ENCODE data around the gene XBP1.
"Not testable (repeated sequence)": the region's sequence is repeated elsewhere in the genome, so short reads cannot be mapped to it uniquely, and the experiment has no call there.

Gene XBP1

DNA sequence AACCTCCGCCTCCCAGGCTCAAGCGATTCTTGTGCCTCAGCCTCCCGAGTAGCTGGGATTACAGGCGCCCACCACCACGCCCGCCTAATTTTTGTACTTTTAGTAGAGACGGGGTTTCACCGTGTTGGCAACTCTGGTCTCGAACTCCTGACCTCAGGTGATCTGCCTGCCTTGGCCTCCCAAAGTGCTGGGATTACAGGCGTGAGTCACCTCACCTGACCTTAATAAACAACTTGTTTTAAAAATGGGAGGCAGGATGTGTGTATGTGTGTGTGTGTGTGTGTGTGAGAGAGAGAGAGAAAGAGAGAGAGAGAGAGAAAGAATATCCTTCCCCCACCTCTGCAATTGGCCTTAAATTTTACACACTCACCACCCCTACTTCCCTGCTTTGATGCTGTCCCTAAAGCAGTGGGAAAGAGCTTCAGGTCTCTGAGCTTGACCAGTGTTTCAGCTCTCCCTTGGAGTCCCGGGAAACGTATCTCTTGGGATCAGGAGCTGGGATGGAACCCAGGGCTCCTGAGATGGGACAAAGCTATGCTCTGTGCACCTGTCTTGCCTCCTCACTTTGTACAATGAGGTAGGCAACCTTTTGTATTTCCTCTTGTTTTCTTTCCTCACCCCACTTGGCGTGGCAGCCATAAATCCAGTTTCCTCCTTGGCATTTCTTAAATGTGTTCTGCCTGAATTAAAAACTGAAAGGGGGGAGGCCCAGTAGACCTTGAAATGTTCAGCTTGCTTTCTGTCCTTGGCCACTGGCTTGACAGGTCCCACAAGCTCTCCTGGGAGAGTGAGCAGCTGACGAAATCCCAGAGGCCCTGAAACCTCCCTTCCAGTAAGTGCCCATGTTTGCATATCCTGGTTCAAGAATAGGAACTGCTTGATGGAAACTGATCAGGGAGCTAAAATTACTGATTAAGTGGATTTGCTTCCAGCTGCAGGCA, 17.8 kb upstream of the XBP1 start:
- Histone ChIP-seq H3K4me3 (ENCODE audit: extremely low read depth, insufficient read depth, low read length, poor library complexity, severe bottlenecking) (no peak overlapping the region), H3K4me1 (ENCODE audit: control insufficient read depth, insufficient read depth, low read length, poor library complexity, severe bottlenecking) (no peaks in the 10 kb centered on the region), H3K36me3 (ENCODE audit: control insufficient read depth, insufficient read depth, low read length) (no peaks in the 10 kb centered on the region), H3K9me3 (ENCODE audit: control insufficient read depth, low read length) (no peaks in the 10 kb centered on the region), H3K27ac (ENCODE audit: low read depth, low read length, severe bottlenecking) (no peak overlapping the region)
- WGBS, 2 experiments (ENCODE audit: insufficient coverage in 2 of 2): 92 to 93% methylated on average over 12 to 13 of the region's 14 CpGs

DNA sequence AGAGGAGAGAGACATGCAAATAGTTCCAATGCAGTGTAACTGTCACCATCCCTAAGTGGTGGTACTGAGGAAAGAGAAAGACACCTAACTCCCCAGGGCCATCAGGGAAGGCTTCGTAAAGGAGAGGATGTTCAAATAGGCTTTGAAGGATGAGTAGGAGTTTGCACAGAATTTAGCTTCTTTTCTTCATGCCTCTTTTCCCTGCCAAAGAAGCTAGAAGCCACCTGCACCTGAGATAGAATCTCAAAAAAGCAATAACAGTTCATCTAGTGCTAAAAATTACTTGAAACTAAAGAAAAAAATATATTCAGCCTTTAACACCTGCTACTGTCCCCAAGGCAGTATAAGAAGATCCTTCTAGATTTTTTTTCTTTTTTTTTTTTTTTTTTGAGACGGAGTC, 16.7 kb upstream of the XBP1 start:
- WGBS, 2 experiments (ENCODE audit: insufficient coverage in 2 of 2): no CpG with 5 or more reads among the region's 2 CpGs
- Histone ChIP-seq H3K9me3 (ENCODE audit: control insufficient read depth, low read length) (no peaks in the 10 kb centered on the region), H3K4me3 (ENCODE audit: extremely low read depth, insufficient read depth, low read length, poor library complexity, severe bottlenecking) (no peak overlapping the region), H3K27ac (ENCODE audit: low read depth, low read length, severe bottlenecking) (no peak overlapping the region), H3K36me3 (ENCODE audit: control insufficient read depth, insufficient read depth, low read length) (no peaks in the 10 kb centered on the region), H3K4me1 (ENCODE audit: control insufficient read depth, insufficient read depth, low read length, poor library complexity, severe bottlenecking) (no peaks in the 10 kb centered on the region)

DNA sequence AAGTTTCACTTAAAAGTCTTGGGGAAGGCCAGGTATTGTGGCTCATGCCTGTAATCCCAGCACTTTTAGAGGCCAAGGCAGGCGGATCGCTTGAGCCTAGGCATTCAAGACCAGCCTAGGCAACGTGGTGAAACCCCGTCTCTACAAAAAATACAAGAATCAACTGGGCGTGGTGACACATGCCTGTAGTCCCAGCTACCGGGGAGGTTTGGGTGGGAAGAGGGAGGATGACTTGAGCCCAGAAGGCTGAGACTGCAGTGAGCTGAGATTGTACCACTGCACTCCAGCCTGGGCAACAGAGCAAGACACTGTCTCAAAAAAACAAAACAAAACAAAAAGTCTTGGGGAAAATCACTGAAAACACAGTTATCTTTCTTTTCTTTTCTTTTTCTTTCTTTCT, 15.4 kb upstream of the XBP1 start:
- 96% methylated on average over 4 of the region's 6 CpGs for WGBS, 2 experiments (ENCODE audit: insufficient coverage in 2 of 2)
- Histone ChIP-seq H3K27ac (ENCODE audit: low read depth, low read length, severe bottlenecking) (no peak overlapping the region), H3K9me3 (ENCODE audit: control insufficient read depth, low read length) (no peaks in the 10 kb centered on the region)

DNA sequence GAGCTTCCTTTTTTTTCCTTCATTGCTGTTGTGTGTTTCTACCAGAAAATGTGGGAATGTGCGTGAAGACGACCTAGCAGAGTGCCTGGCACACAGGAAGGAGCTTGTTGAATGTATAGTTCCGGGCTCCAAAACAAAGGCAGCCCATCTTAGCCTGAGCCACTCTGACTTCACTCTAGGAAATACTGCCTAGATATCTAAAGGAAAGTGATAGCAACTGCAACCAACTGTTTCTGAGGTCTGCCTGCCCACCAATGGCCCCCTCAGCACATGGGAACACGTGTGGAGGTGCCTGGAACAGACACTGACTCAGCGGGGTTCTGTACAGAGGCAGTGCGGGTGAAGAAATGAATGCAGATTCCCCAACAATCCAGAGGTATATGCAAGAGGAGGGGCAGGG, 14.7 kb upstream of the XBP1 start:
- Histone ChIP-seq H3K4me3 (ENCODE audit: extremely low read depth, insufficient read depth, low read length, poor library complexity, severe bottlenecking) (no peak overlapping the region), H3K36me3 (ENCODE audit: control insufficient read depth, insufficient read depth, low read length) (no peaks in the 10 kb centered on the region), H3K9me3 (ENCODE audit: control insufficient read depth, low read length) (no peaks in the 10 kb centered on the region), H3K4me1 (ENCODE audit: control insufficient read depth, insufficient read depth, low read length, poor library complexity, severe bottlenecking) (no peaks in the 10 kb centered on the region), H3K27ac (ENCODE audit: low read depth, low read length, severe bottlenecking) (no peak overlapping the region)
- WGBS, 2 experiments (ENCODE audit: insufficient coverage in 2 of 2): 80 to 81% methylated on average over 1 to 6 of the region's 6 CpGs

More for the DNA sequence above, 15.4 kb upstream of the XBP1 start:
- Histone ChIP-seq H3K4me3 (ENCODE audit: extremely low read depth, insufficient read depth, low read length, poor library complexity, severe bottlenecking) (no peak overlapping the region), H3K4me1 (ENCODE audit: control insufficient read depth, insufficient read depth, low read length, poor library complexity, severe bottlenecking) (no peaks in the 10 kb centered on the region), H3K36me3 (ENCODE audit: control insufficient read depth, insufficient read depth, low read length) (no peaks in the 10 kb centered on the region)

DNA sequence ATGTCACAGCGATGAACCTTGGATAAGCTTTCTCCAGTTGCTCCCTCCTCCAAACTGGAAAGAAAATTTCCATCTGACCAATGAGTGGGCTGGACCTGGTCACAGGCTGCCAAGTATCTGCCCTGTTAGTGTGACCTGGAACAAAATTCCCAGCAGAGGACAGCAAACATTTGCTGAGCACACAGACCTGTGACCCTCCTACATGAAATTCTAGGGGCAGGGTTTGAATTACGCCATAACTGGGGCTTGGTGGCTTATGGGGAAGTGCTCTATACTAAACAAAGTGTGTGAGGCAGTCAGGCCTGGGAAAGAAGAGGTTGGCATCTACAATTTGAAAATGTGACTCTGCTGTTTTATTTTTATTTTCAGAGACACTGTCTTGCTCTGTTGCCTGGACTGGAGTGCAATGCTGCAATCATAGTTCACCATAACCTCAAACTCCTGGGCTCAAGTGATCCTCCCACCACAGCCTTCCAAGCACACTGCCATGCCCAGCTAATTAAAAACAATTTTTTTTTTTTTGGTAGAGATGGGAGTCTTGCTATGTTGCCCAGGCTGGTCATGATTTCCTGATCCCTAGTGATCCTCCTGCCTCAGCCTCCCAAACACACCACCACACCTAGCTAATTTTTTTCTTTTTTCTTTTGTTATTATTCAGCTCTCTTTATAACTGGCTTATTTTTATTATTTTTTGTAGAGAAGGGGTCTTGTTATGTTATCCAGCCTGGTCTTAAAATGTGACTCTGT, 13.6 kb upstream of the XBP1 start:
- Histone ChIP-seq H3K9me3 (ENCODE audit: control insufficient read depth, low read length) (no peaks in the 10 kb centered on the region), H3K4me1 (ENCODE audit: control insufficient read depth, insufficient read depth, low read length, poor library complexity, severe bottlenecking) (no peaks in the 10 kb centered on the region), H3K36me3 (ENCODE audit: control insufficient read depth, insufficient read depth, low read length) (no peaks in the 10 kb centered on the region), H3K27ac (ENCODE audit: low read depth, low read length, severe bottlenecking) (no peak overlapping the region), H3K4me3 (ENCODE audit: extremely low read depth, insufficient read depth, low read length, poor library complexity, severe bottlenecking) (no peak overlapping the region)
- 96 to 100% methylated on average over 1 to 2 of the region's 2 CpGs for WGBS, 2 experiments (ENCODE audit: insufficient coverage in 2 of 2)

DNA sequence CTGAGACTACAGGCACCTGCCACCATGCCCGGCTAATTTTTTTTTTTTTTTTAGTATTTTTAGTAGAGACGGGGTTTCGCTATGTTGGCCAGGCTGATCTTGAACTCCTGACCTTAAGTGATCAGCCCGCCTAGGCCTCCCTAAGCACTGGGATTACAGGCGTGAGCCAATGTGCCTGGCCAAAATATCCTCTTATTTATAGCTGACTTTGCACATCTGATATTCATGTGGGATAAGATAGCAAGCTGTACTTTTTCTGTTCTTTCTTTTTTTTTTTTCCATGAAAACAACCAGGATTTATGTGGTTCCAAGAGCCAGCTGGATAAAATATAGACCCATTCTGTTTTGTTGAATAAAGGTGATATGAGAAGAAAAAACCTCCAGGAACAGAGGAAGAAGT, 12.1 kb upstream of the XBP1 start:
- Histone ChIP-seq H3K4me3 (ENCODE audit: extremely low read depth, insufficient read depth, low read length, poor library complexity, severe bottlenecking) (no peak overlapping the region), H3K36me3 (ENCODE audit: control insufficient read depth, insufficient read depth, low read length) (no peaks in the 10 kb centered on the region), H3K4me1 (ENCODE audit: control insufficient read depth, insufficient read depth, low read length, poor library complexity, severe bottlenecking) (no peaks in the 10 kb centered on the region), H3K27ac (ENCODE audit: low read depth, low read length, severe bottlenecking) (no peak overlapping the region), H3K9me3 (ENCODE audit: control insufficient read depth, low read length) (no peaks in the 10 kb centered on the region)
- WGBS, 2 experiments (ENCODE audit: insufficient coverage in 2 of 2): 87 to 100% methylated on average over 2 to 3 of the region's 5 CpGs

DNA sequence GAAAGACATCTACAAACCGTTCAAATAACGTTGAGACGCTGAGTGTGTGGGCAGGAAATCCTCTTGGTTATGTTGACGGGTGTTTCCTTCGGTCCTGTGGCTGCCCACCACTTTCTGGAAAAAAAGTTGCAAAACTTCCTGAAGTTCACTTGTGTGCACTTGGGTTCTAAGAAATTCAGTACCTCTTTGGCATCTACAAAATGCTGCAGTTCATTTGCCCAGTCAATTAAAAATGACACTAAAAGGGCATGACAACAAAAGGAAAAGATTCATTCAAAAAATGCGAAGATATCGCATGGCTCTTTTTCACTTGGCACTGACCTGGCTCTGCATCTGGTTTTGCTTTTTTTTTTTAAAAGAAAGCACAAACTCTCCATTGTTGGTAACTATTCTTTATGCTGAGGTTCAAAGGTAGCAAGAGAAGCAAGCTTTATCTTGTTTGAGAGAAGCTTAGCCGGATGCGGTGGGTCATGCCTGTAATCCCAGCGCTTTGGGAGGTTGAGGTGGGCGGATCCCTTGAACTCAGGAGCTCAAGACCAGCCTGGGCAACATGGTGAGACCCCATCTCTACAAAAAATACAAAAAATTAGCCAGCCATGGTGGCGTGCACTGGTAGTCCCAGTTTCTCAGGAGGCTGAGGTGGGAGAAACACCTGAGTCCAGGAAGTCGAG, 10.6 kb upstream of the XBP1 start:
- Histone ChIP-seq H3K9me3 (ENCODE audit: control insufficient read depth, low read length) (no peaks in the 10 kb centered on the region), H3K27ac (ENCODE audit: low read depth, low read length, severe bottlenecking) (no peak overlapping the region), H3K4me1 (ENCODE audit: control insufficient read depth, insufficient read depth, low read length, poor library complexity, severe bottlenecking) (no peaks in the 10 kb centered on the region), H3K4me3 (ENCODE audit: extremely low read depth, insufficient read depth, low read length, poor library complexity, severe bottlenecking) (no peak overlapping the region), H3K36me3 (ENCODE audit: control insufficient read depth, insufficient read depth, low read length) (no peaks in the 10 kb centered on the region)
- 92% methylated on average over 9 to 11 of the region's 13 CpGs for WGBS, 2 experiments (ENCODE audit: insufficient coverage in 2 of 2)

DNA sequence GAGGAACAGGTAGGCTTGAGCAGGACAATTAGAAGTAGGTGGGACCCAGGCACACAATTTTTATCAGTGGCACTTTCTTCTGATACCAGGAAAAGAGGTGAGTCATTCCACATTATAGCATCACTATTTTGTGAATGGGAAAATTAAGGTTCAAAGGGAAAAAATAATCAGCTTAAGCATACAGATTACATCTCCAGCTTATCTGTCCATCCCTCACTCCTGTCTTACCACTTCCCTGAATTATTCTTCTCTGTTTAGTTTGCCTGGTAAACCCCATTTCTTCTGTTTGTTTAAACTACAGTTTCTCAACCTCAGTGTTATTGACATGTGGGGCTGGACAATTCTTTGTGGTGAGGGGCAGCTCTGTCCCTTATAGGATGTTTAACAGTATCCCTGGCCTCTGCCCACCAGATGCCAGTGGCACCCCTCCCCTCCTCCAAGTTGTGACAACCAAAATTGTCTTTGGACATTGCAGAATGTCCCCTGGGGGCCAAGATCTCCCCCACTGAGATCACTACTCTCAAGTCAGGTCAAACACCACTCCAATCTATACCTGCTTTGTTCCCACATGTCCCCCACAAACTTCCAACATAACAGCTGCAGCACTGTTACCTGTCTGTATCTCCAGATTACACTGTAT, 8.5 kb upstream of the XBP1 start:
- no peaks in the 10 kb centered on the region for H3K9me3 ChIP-seq (ENCODE audit: control insufficient read depth, low read length)
- H3K4me3 ChIP-seq (ENCODE audit: extremely low read depth, insufficient read depth, low read length, poor library complexity, severe bottlenecking): no peak overlapping the region
- H3K4me1 ChIP-seq (ENCODE audit: control insufficient read depth, insufficient read depth, low read length, poor library complexity, severe bottlenecking): no peaks in the 10 kb centered on the region
- no peak overlapping the region for H3K27ac ChIP-seq (ENCODE audit: low read depth, low read length, severe bottlenecking)
- H3K36me3 ChIP-seq (ENCODE audit: control insufficient read depth, insufficient read depth, low read length): no peaks in the 10 kb centered on the region

DNA sequence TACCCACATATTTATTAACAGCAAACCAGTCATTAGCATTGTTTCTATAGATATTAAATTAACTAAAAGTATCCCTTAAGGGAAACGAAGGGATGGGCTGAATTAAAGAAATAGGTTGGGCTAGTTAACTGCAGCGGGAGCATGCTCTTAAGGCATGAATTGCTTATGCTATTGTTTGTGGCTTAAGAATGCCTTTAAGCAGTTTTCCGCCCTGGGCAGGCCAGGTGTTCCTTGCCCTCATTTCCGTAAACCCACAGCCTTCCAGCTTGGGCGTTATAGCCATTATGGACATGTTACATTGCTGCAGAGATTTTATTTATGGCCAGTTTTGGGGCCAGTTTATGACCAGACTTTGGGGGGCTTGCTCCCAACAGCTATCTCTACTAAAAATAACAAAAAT, 5.1 kb upstream of the XBP1 start:
- not testable (repeated sequence) for H3K4me3 ChIP-seq (ENCODE audit: extremely low read depth, insufficient read depth, low read length, poor library complexity, severe bottlenecking); H3K9me3 ChIP-seq (ENCODE audit: control insufficient read depth, low read length)
- WGBS, 2 experiments (ENCODE audit: insufficient coverage in 2 of 2): 88 to 92% methylated on average over 2 to 5 of the region's 5 CpGs

DNA sequence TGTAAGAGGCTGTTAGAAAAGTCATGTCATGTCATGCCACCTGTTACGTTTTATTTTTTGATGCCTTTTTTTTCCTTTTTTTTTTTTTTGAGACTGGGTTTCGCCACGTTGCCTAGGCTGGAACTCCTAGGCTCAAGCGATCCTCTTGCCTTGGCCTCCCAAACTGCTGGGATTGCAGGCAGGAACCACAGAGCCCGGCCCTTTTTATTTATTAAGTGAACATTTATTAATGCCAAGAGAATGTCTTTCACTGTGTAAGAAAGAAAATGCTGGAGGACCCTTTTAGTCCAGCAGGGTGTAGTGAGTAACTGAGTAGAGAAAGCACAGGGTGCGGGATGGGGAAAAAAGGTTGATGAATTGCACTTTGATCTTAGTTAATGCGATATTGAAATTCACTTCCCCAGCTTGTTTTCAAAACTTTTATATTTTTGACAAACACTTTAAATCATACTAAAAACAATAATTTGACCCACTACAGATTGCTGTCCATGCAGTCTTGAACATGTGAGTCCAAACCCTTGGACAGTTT, 2.3 kb upstream of the XBP1 start:
- no peaks in the 10 kb centered on the region for H3K9me3 ChIP-seq (ENCODE audit: control insufficient read depth, low read length)
- peaks cover 5% of the 10 kb centered on the region for H3K4me1 ChIP-seq (ENCODE audit: control insufficient read depth, insufficient read depth, low read length, poor library complexity, severe bottlenecking)
- peaks cover 11% of the 10 kb centered on the region for H3K36me3 ChIP-seq (ENCODE audit: control insufficient read depth, insufficient read depth, low read length)
- no peak overlapping the region for H3K4me3 ChIP-seq (ENCODE audit: extremely low read depth, insufficient read depth, low read length, poor library complexity, severe bottlenecking)
- 100% methylated on average over 1 to 2 of the region's 7 CpGs for WGBS, 2 experiments (ENCODE audit: insufficient coverage in 2 of 2)
- H3K27ac ChIP-seq (ENCODE audit: low read depth, low read length, severe bottlenecking): no peak overlapping the region

More for the DNA sequence above, 5.1 kb upstream of the XBP1 start:
- H3K4me1 ChIP-seq (ENCODE audit: control insufficient read depth, insufficient read depth, low read length, poor library complexity, severe bottlenecking); H3K27ac ChIP-seq (ENCODE audit: low read depth, low read length, severe bottlenecking); H3K36me3 ChIP-seq (ENCODE audit: control insufficient read depth, insufficient read depth, low read length): not testable (repeated sequence)
